Fibroblast of lung (primary cell): ENCODE measurements around the gene TGDS.

Experiments used
- CTCF ChIP-seq, 2 donors: IDR thresholded peaks in 1 of 2; conservative IDR thresholded peaks in 1 of 2; 1 replicate in 1 of 2; 2 replicates in 1 of 2; pipeline ENCODE4 v1.5.1; 2011 to 2012; ENCODE audit warnings: low read length in 2 of 2, control low read depth in 1 of 2, inconsistent platforms in 1 of 2, low read depth in 1 of 2, mild to moderate bottlenecking in 1 of 2
- EZH2 ChIP-seq: IDR thresholded peaks from 2 replicates; pipeline ENCODE4 v1.5.1; 2012; ENCODE audit warnings: low read length, control low read depth, mild to moderate bottlenecking; ENCODE audit errors: missing control alignments

- no peak for TF ChIP-seq EZH2
- TF ChIP-seq CTCF (conservative IDR thresholded peaks at IDR 0.05 in 1 of 2, IDR thresholded peaks at IDR 0.05 in 1 of 2; ENCODE audit: low read depth in 1 of 2, low read length in 2 of 2) = no peak
These were observed 5.2 kb downstream of the TGDS start for GRCh38 chr13:94590744-94591143.
